Measurements from ENCODE around the gene CFAP45. TPM values are rescaled to one million over a fixed set of nuclear protein-coding genes. Genes with fewer than 3 reads are reported as not detected.

CFAP45 gene
- total RNA-seq, 1 experiment from 2014 or later: 0.40 TPM

GRCh38 chr1:159929155-159930051, 29.4 kb upstream of the CFAP45 start:
- no peaks in the 10 kb centered on the region for H3K27me3 Mint-ChIP-seq (ENCODE audit: insufficient read depth, unreplicated experiment)
- no TSS peak for BruUV-seq (replicated peaks)
- H3K27ac Mint-ChIP-seq (ENCODE audit: low read depth, unreplicated experiment): no peak overlapping the region
- peaks cover 15% of the 10 kb centered on the region for H3K4me1 Mint-ChIP-seq (ENCODE audit: insufficient read depth, unreplicated experiment)
- H3K9me3 Mint-ChIP-seq (ENCODE audit: unreplicated experiment): no peaks in the 10 kb centered on the region
- intact Hi-C loops (cut with micrococcal nuclease): loop anchor here (10.0 kb wide), 2 partner anchors 145 to 445 kb away; partner anchors contain the start of gene KCNJ10
- H3K4me3 Mint-ChIP-seq (ENCODE audit: unreplicated experiment): no peak overlapping the region
- H3K36me3 Mint-ChIP-seq (ENCODE audit: insufficient read depth, unreplicated experiment): peaks cover 6% of the 10 kb centered on the region
- no peak for DNase-seq (ENCODE audit: unreplicated experiment)
- ChIA-PET CTCF (interaction anchor here (0.5 to 52.4 kb wide), 11 partner anchors 9 to 732 kb away, joined by 3 to 1675 read pairs (median 4); partner anchors contain the start of gene PIGM), POLR2A (interaction anchor here (0.6 to 1.0 kb wide), 2 partner anchors 31 to 149 kb away, joined by 3 read pairs; partner anchors contain the start of gene DUSP23)
- TF ChIP-seq CTCF (IDR thresholded peaks at IDR 0.05; ENCODE audit: unreplicated experiment): no peak

- no TSS peak for BruUV-seq (replicated peaks)
Measured at GRCh38 chr1:159928491-159929050, 28.6 kb upstream of the CFAP45 start.

GRCh38 chr1:159927849-159928431, 28.0 kb upstream of the CFAP45 start:
- no peak overlapping the region for H3K27ac Mint-ChIP-seq (ENCODE audit: low read depth, unreplicated experiment)
- BruUV-seq (replicated peaks): no TSS peak
- H3K9me3 Mint-ChIP-seq (ENCODE audit: unreplicated experiment): no peaks in the 10 kb centered on the region
- no peak overlapping the region for H3K4me3 Mint-ChIP-seq (ENCODE audit: unreplicated experiment)
- intact Hi-C loops (cut with micrococcal nuclease): no loop called here
- no peaks in the 10 kb centered on the region for H3K27me3 Mint-ChIP-seq (ENCODE audit: insufficient read depth, unreplicated experiment)
- POLR2A ChIA-PET: no interaction called here
- CTCF ChIA-PET: interaction anchor here (0.6 to 52.4 kb wide), 5 partner anchors 10 to 150 kb away, joined by 3 to 1675 read pairs (median 10); no protein-coding TSS in a partner anchor
- DNase-seq (ENCODE audit: unreplicated experiment): no peak
- TF ChIP-seq CTCF (IDR thresholded peaks at IDR 0.05; ENCODE audit: unreplicated experiment): no peak
- peaks cover 23% of the 10 kb centered on the region for H3K4me1 Mint-ChIP-seq (ENCODE audit: insufficient read depth, unreplicated experiment)
- H3K36me3 Mint-ChIP-seq (ENCODE audit: insufficient read depth, unreplicated experiment): peaks cover 13% of the 10 kb centered on the region

More at GRCh38 chr1:159928491-159929050, 28.6 kb upstream of the CFAP45 start:
- TF ChIP-seq CTCF (IDR thresholded peaks at IDR 0.05; ENCODE audit: unreplicated experiment): no peak
- Mint-ChIP-seq H3K27ac (ENCODE audit: low read depth, unreplicated experiment) (no peak overlapping the region), H3K4me3 (ENCODE audit: unreplicated experiment) (no peak overlapping the region), H3K9me3 (ENCODE audit: unreplicated experiment) (no peaks in the 10 kb centered on the region), H3K4me1 (ENCODE audit: insufficient read depth, unreplicated experiment) (peaks cover 21% of the 10 kb centered on the region), H3K36me3 (ENCODE audit: insufficient read depth, unreplicated experiment) (peaks cover 8% of the 10 kb centered on the region), H3K27me3 (ENCODE audit: insufficient read depth, unreplicated experiment) (no peaks in the 10 kb centered on the region)
- CTCF ChIA-PET: interaction anchor here (0.5 to 52.4 kb wide), 5 partner anchors 8 to 150 kb away, joined by 3 to 1675 read pairs (median 3); no protein-coding TSS in a partner anchor
- DNase-seq (ENCODE audit: unreplicated experiment): no peak
- POLR2A ChIA-PET: interaction anchor here (0.6 kb wide), 1 partner anchor 32 kb away, joined by 3 read pairs; no protein-coding TSS in a partner anchor
- intact Hi-C loops (cut with micrococcal nuclease): no loop called here

Measured in MCF 10A (cell line).